ENCODE measurements around the gene TRIML1. TPM values are rescaled to one million over a fixed set of nuclear protein-coding genes. Genes with fewer than 3 reads are reported as not detected.

The TRIML1 gene
- not detected for total RNA-seq

GRCh38 chr4:188139141-188139540 lies at the start of gene TRIML1:
TSS of gene TRIML1 (plus strand) at chr4:188139441. CDS start at chr4:188139559, 118 bp downstream.
- Mint-ChIP-seq H3K36me3 (no peaks in the 10 kb centered on the region), H3K27me3 (no peaks in the 10 kb centered on the region), H3K27ac (no peak within 1 kb of the TSS), H3K4me1 (ENCODE audit: low read depth) (no peaks in the 10 kb centered on the region), H3K9me3 (peaks cover 2% of the 10 kb centered on the region), H3K4me3 (no peak within 1 kb of the TSS)
- no peak for DNase-seq
- ChIA-PET POLR2A (no interaction called here), CTCF (no interaction called here)
- intact Hi-C loops (cut with micrococcal nuclease) = no loop called here

- no peaks in the 10 kb centered on the region for H3K4me1 Mint-ChIP-seq (ENCODE audit: low read depth)
- no peak overlapping the region for H3K4me3 Mint-ChIP-seq
- no peaks in the 10 kb centered on the region for H3K27me3 Mint-ChIP-seq
- peaks cover 20% of the 10 kb centered on the region for H3K9me3 Mint-ChIP-seq
- CTCF ChIA-PET = no interaction called here
- no peaks in the 10 kb centered on the region for H3K36me3 Mint-ChIP-seq
- DNase-seq = no peak
- intact Hi-C loops (cut with micrococcal nuclease) = no loop called here
- H3K27ac Mint-ChIP-seq = no peak overlapping the region
- POLR2A ChIA-PET = no interaction called here
These were observed 46.4 kb upstream of the TRIML1 start for GRCh38 chr4:188092824-188093223.

- DNase-seq = no peak
- intact Hi-C loops (cut with micrococcal nuclease) = no loop called here
- Mint-ChIP-seq H3K9me3 (peaks cover 13% of the 10 kb centered on the region), H3K4me3 (no peak overlapping the region), H3K36me3 (no peaks in the 10 kb centered on the region), H3K27ac (no peak overlapping the region), H3K4me1 (ENCODE audit: low read depth) (no peaks in the 10 kb centered on the region), H3K27me3 (no peaks in the 10 kb centered on the region)
- CTCF ChIA-PET = no interaction called here
- POLR2A ChIA-PET = no interaction called here
These were observed 32.8 kb upstream of the TRIML1 start for GRCh38 chr4:188106454-188106853.

DNA sequence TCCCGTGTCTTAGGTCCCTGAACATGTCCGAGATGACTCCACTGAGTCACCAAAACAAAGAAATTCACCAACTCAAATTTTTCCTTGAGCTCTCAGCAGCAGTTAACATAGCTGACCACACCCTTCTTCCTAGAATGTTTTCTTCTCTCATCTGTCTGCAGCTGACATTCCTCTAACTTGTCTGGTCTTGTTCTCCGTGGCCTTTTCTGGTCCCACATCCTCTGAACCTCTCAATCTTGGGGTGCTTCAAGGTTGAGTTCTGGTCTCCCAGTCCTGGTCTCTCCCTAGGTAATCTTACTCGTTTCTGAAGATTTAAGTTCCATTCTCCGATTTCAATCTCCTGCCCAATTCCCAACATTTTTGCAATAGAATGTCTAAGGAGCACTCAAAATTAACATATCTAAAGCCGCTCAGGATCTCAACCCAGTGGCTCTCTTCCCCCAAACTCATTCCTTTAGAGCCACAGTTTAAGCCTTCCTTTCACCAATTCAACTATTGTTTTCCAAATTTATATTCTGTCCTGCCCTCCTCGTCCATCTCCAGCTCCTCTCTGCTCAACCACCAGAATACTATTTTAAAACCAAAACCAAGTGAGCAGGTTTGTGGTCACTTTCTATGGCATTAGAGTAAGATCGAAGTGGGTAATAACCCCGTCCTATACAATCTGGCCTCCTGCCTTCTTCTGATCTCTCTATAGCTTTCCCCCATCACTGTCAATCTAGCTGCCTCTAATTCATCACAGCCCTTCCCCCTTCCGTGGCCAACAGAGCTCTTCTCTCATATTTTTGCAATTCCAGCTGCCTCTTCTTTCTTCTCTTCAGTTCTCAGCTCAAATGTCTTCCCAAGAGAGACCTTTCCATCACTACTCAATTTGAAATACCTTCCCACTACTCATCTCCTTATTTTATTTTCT lies 31.1 kb upstream of the TRIML1 start:
- ChIA-PET CTCF (no interaction called here), POLR2A (no interaction called here)
- Mint-ChIP-seq H3K4me3 (no peak overlapping the region), H3K36me3 (no peaks in the 10 kb centered on the region), H3K27ac (no peak overlapping the region), H3K27me3 (no peaks in the 10 kb centered on the region), H3K4me1 (ENCODE audit: low read depth) (no peaks in the 10 kb centered on the region), H3K9me3 (peaks cover 10% of the 10 kb centered on the region)
- intact Hi-C loops (cut with micrococcal nuclease) = no loop called here
- no peak for DNase-seq

GRCh38 chr4:188109157-188109755 lies 30.0 kb upstream of the TRIML1 start, which contains the start of gene TRIML2:
TSS of gene TRIML2 (minus strand) at chr4:188109603. CDS start at chr4:188105368, 4,235 bp downstream.
- H3K36me3 Mint-ChIP-seq = no peaks in the 10 kb centered on the region
- POLR2A ChIA-PET = no interaction called here
- no peak within 1 kb of the TSS for H3K4me3 Mint-ChIP-seq
- H3K9me3 Mint-ChIP-seq = peaks cover 10% of the 10 kb centered on the region
- no peak for DNase-seq
- no peaks in the 10 kb centered on the region for H3K27me3 Mint-ChIP-seq
- CTCF ChIA-PET = no interaction called here
- intact Hi-C loops (cut with micrococcal nuclease) = no loop called here
- H3K4me1 Mint-ChIP-seq (ENCODE audit: low read depth) = no peaks in the 10 kb centered on the region
- no peak within 1 kb of the TSS for H3K27ac Mint-ChIP-seq

DNA sequence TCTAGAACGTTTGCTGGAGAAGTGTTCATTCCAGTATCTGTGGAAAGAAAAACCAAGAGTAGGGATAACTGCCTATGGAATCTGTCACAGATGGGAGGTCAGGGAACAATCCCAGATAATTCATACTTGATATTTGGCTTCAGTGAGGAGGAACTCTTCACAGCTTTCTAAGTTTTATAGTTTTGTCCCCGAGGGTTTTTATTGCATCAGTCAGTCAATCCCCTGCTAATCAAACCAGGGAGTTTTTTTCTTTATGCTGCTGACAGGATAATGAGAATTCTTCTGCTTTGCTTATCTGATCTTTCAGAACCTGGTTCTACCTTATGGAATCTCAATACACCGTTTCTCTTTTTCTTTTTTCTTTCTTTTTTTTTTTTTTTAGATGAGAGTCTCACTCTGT lies 29.2 kb upstream of the TRIML1 start:
- no peaks in the 10 kb centered on the region for H3K4me1 Mint-ChIP-seq (ENCODE audit: low read depth)
- peaks cover 9% of the 10 kb centered on the region for H3K9me3 Mint-ChIP-seq
- no peak overlapping the region for H3K4me3 Mint-ChIP-seq
- DNase-seq = no peak
- CTCF ChIA-PET = no interaction called here
- H3K27me3 Mint-ChIP-seq = no peaks in the 10 kb centered on the region
- POLR2A ChIA-PET = no interaction called here
- no peak overlapping the region for H3K27ac Mint-ChIP-seq
- intact Hi-C loops (cut with micrococcal nuclease) = no loop called here
- no peaks in the 10 kb centered on the region for H3K36me3 Mint-ChIP-seq

- no peak overlapping the region for H3K4me3 Mint-ChIP-seq
- DNase-seq = no peak
- intact Hi-C loops (cut with micrococcal nuclease) = no loop called here
- H3K9me3 Mint-ChIP-seq = peaks cover 4% of the 10 kb centered on the region
- no peaks in the 10 kb centered on the region for H3K4me1 Mint-ChIP-seq (ENCODE audit: low read depth)
- CTCF ChIA-PET = no interaction called here
- no peaks in the 10 kb centered on the region for H3K27me3 Mint-ChIP-seq
- H3K36me3 Mint-ChIP-seq = no peaks in the 10 kb centered on the region
- POLR2A ChIA-PET = no interaction called here
- H3K27ac Mint-ChIP-seq = no peak overlapping the region
These were observed 28.3 kb upstream of the TRIML1 start for GRCh38 chr4:188110741-188111471.

DNA sequence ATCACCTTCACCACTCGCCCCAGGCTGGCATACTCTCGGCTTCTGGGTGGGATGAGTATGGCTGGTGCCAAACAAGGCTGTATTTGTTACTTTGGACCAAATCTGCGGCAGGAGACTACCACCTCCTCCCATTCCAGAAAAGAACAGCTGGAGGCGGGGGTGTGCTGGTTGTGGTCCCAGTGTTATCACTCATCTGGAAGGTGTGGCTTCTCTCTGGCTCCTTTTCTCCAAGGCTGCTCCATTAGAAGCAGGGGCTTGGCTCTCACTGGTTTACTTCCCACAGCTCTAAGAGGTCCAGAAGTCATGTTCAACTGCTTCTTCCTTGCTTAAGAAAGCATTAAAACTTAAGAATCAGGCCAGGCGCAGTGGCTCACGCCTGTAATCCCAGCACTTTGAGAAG lies 27.3 kb upstream of the TRIML1 start:
- peaks cover 6% of the 10 kb centered on the region for H3K9me3 Mint-ChIP-seq
- intact Hi-C loops (cut with micrococcal nuclease) = no loop called here
- H3K27me3 Mint-ChIP-seq = no peaks in the 10 kb centered on the region
- H3K4me3 Mint-ChIP-seq = no peak overlapping the region
- ChIA-PET CTCF (interaction anchor here (0.6 kb wide), 1 partner anchor 533 kb away, joined by 3 read pairs; no protein-coding TSS in a partner anchor), POLR2A (no interaction called here)
- no peaks in the 10 kb centered on the region for H3K36me3 Mint-ChIP-seq
- DNase-seq = no peak
- H3K27ac Mint-ChIP-seq = no peak overlapping the region
- H3K4me1 Mint-ChIP-seq (ENCODE audit: low read depth) = no peaks in the 10 kb centered on the region

GRCh38 chr4:188113156-188113555 lies 26.1 kb upstream of the TRIML1 start:
- H3K27me3 Mint-ChIP-seq = no peaks in the 10 kb centered on the region
- CTCF ChIA-PET = no interaction called here
- H3K4me1 Mint-ChIP-seq (ENCODE audit: low read depth) = no peaks in the 10 kb centered on the region
- H3K4me3 Mint-ChIP-seq = no peak overlapping the region
- no peak overlapping the region for H3K27ac Mint-ChIP-seq
- no peak for DNase-seq
- POLR2A ChIA-PET = no interaction called here
- H3K9me3 Mint-ChIP-seq = peaks cover 10% of the 10 kb centered on the region
- intact Hi-C loops (cut with micrococcal nuclease) = no loop called here
- no peaks in the 10 kb centered on the region for H3K36me3 Mint-ChIP-seq

DNA sequence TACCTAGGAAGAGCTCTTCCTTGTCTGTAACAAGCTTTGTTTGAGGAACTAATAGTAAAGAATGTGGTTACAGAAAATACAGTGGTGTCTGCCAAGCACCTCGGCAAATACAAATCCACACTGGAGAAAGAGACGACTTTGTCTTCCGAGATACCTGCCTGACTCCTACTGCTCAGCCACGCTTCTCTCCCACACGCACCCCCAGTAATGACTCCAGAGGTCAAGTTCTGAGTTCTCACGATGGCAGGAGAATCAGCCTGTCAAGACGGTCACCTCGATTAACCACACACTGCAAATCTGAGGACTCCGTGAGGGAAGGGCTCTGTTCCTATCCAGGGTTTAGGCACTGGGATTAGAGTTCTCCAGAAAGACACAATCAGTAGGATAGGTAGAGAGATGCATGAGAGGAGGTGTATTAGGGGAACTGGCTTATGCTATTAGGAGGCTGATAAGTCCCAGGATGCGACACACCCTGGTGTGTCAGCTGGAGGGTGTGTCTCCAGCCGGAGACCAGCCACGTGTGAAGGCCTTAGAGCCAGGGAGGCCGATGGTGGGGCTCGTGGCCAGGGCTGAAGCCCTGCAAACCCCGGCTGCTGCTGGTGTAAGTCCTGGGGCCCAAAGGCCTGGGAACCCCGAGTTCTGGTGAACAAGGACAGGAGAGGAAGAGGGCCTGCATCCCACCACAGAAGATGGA lies 21.5 kb upstream of the TRIML1 start:
- POLR2A ChIA-PET = no interaction called here

GRCh38 chr4:188121530-188121929 lies 17.7 kb upstream of the TRIML1 start:
- H3K4me3 Mint-ChIP-seq = no peak overlapping the region
- intact Hi-C loops (cut with micrococcal nuclease) = no loop called here
- H3K27me3 Mint-ChIP-seq = no peaks in the 10 kb centered on the region
- ChIA-PET POLR2A (no interaction called here), CTCF (no interaction called here)
- H3K4me1 Mint-ChIP-seq (ENCODE audit: low read depth) = no peaks in the 10 kb centered on the region
- no peaks in the 10 kb centered on the region for H3K36me3 Mint-ChIP-seq
- no peak overlapping the region for H3K27ac Mint-ChIP-seq
- peaks cover 6% of the 10 kb centered on the region for H3K9me3 Mint-ChIP-seq
- DNase-seq = no peak

More for the DNA sequence above, 21.5 kb upstream of the TRIML1 start:
- H3K4me3 Mint-ChIP-seq = no peak overlapping the region
- no peak overlapping the region for H3K27ac Mint-ChIP-seq
- intact Hi-C loops (cut with micrococcal nuclease) = no loop called here
- CTCF ChIA-PET = no interaction called here
- no peaks in the 10 kb centered on the region for H3K36me3 Mint-ChIP-seq
- no peaks in the 10 kb centered on the region for H3K27me3 Mint-ChIP-seq
- DNase-seq = no peak
- no peaks in the 10 kb centered on the region for H3K4me1 Mint-ChIP-seq (ENCODE audit: low read depth)
- H3K9me3 Mint-ChIP-seq = peaks cover 10% of the 10 kb centered on the region

- Mint-ChIP-seq H3K36me3 (no peaks in the 10 kb centered on the region), H3K27me3 (no peaks in the 10 kb centered on the region), H3K9me3 (peaks cover 7% of the 10 kb centered on the region), H3K27ac (no peak overlapping the region), H3K4me3 (no peak overlapping the region), H3K4me1 (ENCODE audit: low read depth) (no peaks in the 10 kb centered on the region)
- intact Hi-C loops (cut with micrococcal nuclease) = no loop called here
- no peak for DNase-seq
- ChIA-PET CTCF (no interaction called here), POLR2A (no interaction called here)
These were observed 11.9 kb upstream of the TRIML1 start for GRCh38 chr4:188127214-188127874.
